Psoas muscle (tissue), 8 donors: Measurements from ENCODE around the gene MGLL. TPM values are rescaled to one million over a fixed set of nuclear protein-coding genes. Genes with fewer than 3 reads are reported as not detected.

Experiments
- ATAC-seq, 4 donors: fragments of 200-7000 bp; cut with Tn5 transposase; one replicate each; pipeline ENCODE4 v1.9.1; 2020; ENCODE audit warnings: moderate library complexity in 3 of 4, mild to moderate bottlenecking in 2 of 4
- DNase-seq, 2 donors: peaks; one replicate each; pipeline ENCODE4 v3.0.0-alpha.2; 2020
- H3K27ac ChIP-seq: fragments of 200-600 bp; one replicate; pipeline ENCODE4 v1.8.0; 2022
- H3K27me3 ChIP-seq, 3 donors: fragments of 200-600 bp in 1 of 3; one replicate each; pipeline versions ENCODE4 v1.6.1 to v1.8.0; 2013 to 2022; ENCODE audit warnings: low read length in 2 of 3, mild to moderate bottlenecking in 2 of 3, moderate library complexity in 1 of 3; ENCODE audit not compliant: insufficient read depth in 3 of 3
- H3K36me3 ChIP-seq, 2 donors: fragments of 200-600 bp in 1 of 2; one replicate each; pipeline versions ENCODE4 v1.6.1 to v1.8.0; 2013 to 2022; ENCODE audit warnings: low read depth in 1 of 2, mild to moderate bottlenecking in 1 of 2, moderate library complexity in 1 of 2; ENCODE audit not compliant: insufficient read depth in 1 of 2
- H3K4me1 ChIP-seq: fragments of 200-600 bp; one replicate; pipeline ENCODE4 v1.8.0; 2022
- H3K4me3 ChIP-seq: fragments of 200-600 bp; one replicate; pipeline ENCODE4 v1.8.0; 2022; ENCODE audit warnings: mild to moderate bottlenecking
- H3K9me3 ChIP-seq: fragments of 200-600 bp; one replicate; pipeline ENCODE4 v1.8.0; 2022
- CTCF ChIP-seq: fragments of 200-600 bp; IDR thresholded peaks from one replicate; pipeline ENCODE4 v1.8.0; 2022; ENCODE audit warnings: antibody characterized with exemption
- WGBS, 3 donors: extraction: QIAGEN DNeasy Blood & Tissue Kit; methylation state at CpG; one replicate each; pipeline versions ENCODE4 v1.1.6 to v1.1.7; 2013; 5-methylcytosine and 5-hydroxymethylcytosine counted together
- intact Hi-C, 2 donors: fragments of 100-400 bp; cut with DNase I; formaldehyde crosslinking; loops; one replicate each; pipeline versions ENCODE4 v1.11.0 to v1.14.2; 2022
- polyA plus RNA-seq, 3 donors: library from polyadenylated mRNA; stranded (reverse); fragments of 200-250 nt; gene quantifications; one replicate each; pipeline ENCODE4 v1.2.3, GENCODE V29; 2013
- total RNA-seq, 4 donors: library from RNA; stranded (reverse); fragmentation: NEBNext Ultra II Directional in 2 of 4; extraction: Animal tissue kit (Norgen Biotek cat#: 25700) in 2 of 4; gene quantifications; one replicate each; pipeline versions ENCODE4 v1.2.1 to v1.2.4, GENCODE V29; 2021 to 2023
- donor health status: healthy with polysubstance abuse.
- donor health status: DM: no; HTN: no; CAD: no; lungs with moderate emphysema.
- donor health status: Bipolar disorder and iron deficiency.
- donor health status: healthy.
- donor health status: DM: yes; HTN: yes; CAD: no.
- donor health status: DM: no; HTN: no; CAD: no.
- donor health status: DM: no; HTN: no; CAD: no.
- donor health status: DM: yes; HTN: yes; CAD: no.

MGLL gene
- total and polyA plus RNA-seq, 7 donors: 32.8 to 85.6 (median 63.0) TPM

GRCh38 chr3:127712881-127713771 is 109.2 kb downstream of the MGLL start:
- Histone ChIP-seq H3K27me3 (no peaks in the 10 kb centered on the region), H3K36me3 (peaks cover 0 to 14% of the 10 kb centered on the region in 2 donors), H3K27ac (peak overlapping the region; percentile 46), H3K9me3 (no peaks in the 10 kb centered on the region), H3K4me3 (no peak overlapping the region), H3K4me1 (peaks cover 25% of the 10 kb centered on the region)
- intact Hi-C loops: no loop called here
- no peak for DNase-seq
- no peak for ATAC-seq
- no peak for TF ChIP-seq CTCF
- WGBS, 3 donors: 54 to 65% (median 64%) methylated on average over 9 of the region's 9 CpGs

- ATAC-seq (peak in 2 of 4 donors; percentile 21 to 39), DNase-seq (no peak)
- Histone ChIP-seq H3K9me3 (no peaks in the 10 kb centered on the region), H3K27ac (peak overlapping the region; percentile 14), H3K4me3 (no peak overlapping the region), H3K36me3 (peaks cover 0 to 19% of the 10 kb centered on the region in 2 donors), H3K27me3 (no peaks in the 10 kb centered on the region), H3K4me1 (peaks cover 25% of the 10 kb centered on the region)
- intact Hi-C loops: no loop called here
- no peak for TF ChIP-seq CTCF
- 31 to 49% (median 33%) methylated on average over 9 of the region's 9 CpGs for WGBS, 3 donors
Measured at GRCh38 chr3:127712461-127712860, 109.9 kb downstream of the MGLL start.

- WGBS, 3 donors: 87 to 89% (median 88%) methylated on average over 13 to 14 of the region's 14 CpGs
- no peak for TF ChIP-seq CTCF
Measured at GRCh38 chr3:127711896-127712295, 110.4 kb downstream of the MGLL start.

GRCh38 chr3:127711021-127711695 is 111.2 kb downstream of the MGLL start:
- intact Hi-C loops: no loop called here
- DNase-seq (no peak), ATAC-seq (no peak)
- 64 to 80% (median 75%) methylated on average over 14 of the region's 14 CpGs for WGBS, 3 donors
- no peak for TF ChIP-seq CTCF
- Histone ChIP-seq H3K27me3 (no peaks in the 10 kb centered on the region), H3K36me3 (peaks cover 0 to 28% of the 10 kb centered on the region in 2 donors), H3K4me1 (peaks cover 28% of the 10 kb centered on the region), H3K4me3 (no peak overlapping the region), H3K27ac (peak overlapping the region; percentile 8), H3K9me3 (no peaks in the 10 kb centered on the region)

More at GRCh38 chr3:127711896-127712295, 110.4 kb downstream of the MGLL start:
- H3K27ac ChIP-seq: no peak overlapping the region
- intact Hi-C loops: no loop called here
- peaks cover 0 to 25% of the 10 kb centered on the region in 2 donors for H3K36me3 ChIP-seq
- ATAC-seq: no peak
- DNase-seq: no peak
- H3K27me3 ChIP-seq: no peaks in the 10 kb centered on the region
- H3K4me3 ChIP-seq: no peak overlapping the region
- H3K9me3 ChIP-seq: no peaks in the 10 kb centered on the region
- peaks cover 25% of the 10 kb centered on the region for H3K4me1 ChIP-seq
